K562 treated with DMSO at 1 percent for 4 hours (cell line): ENCODE results near the gene NONO. TPM values are rescaled to one million over a fixed set of nuclear protein-coding genes. Genes with fewer than 3 reads are reported as not detected.

ENCODE experiments used
- total RNA-seq: library from RNA; unstranded; fragments of 300-600 nt; gene quantifications from 2 replicates; pipeline ENCODE4 v1.2.3, GENCODE V29; 2022; ENCODE audit not compliant: insufficient read depth

NONO gene
- total RNA-seq: 317 and 347 TPM in 2 replicates

DNA sequence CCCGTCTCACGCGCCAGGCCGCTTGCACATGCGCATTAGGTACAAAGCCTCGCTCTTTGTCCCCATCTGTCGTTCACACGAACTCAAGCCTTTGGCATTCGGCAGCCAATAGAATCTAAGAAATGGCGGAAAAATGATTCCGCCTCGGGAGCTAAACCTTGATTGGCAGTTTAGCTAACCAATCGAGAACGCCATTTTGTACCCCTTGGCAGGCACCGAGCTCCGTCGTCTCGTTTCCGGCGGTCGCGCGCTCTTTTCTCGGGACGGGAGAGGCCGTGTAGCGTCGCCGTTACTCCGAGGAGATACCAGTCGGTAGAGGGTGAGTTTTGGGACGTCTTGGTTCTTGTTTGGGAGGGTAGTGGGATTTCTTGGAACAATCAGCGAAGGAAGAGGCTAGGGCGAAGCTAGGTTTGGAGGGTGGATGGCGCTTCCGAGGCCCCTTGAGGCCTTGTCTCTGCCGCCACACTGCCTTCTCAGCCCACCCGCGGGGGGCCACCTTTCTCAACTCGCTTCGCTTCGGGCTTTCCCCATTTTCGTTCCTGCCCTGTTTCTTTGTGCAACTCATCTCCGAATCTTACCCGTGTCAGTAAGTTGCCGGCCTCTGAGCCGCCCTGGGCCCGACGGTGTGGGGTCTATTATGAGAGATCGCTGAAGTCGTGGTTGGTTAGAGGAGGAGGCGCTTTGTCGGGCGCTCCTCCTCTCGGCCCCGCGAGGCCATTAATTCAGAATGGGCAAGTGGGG is at the start of gene NONO:
Gene NONO (plus strand): TSS at position 233 of the 741 bp plus-strand sequence. CDS start 7,003 bp downstream, outside the sequence.

GRCh38 chrX:71254092-71254963 is 29.1 kb upstream of the NONO start, which contains the start of gene ZMYM3:
Gene ZMYM3 (minus strand): TSS chrX:71254140. CDS start chrX:71253255, 885 bp downstream.

DNA sequence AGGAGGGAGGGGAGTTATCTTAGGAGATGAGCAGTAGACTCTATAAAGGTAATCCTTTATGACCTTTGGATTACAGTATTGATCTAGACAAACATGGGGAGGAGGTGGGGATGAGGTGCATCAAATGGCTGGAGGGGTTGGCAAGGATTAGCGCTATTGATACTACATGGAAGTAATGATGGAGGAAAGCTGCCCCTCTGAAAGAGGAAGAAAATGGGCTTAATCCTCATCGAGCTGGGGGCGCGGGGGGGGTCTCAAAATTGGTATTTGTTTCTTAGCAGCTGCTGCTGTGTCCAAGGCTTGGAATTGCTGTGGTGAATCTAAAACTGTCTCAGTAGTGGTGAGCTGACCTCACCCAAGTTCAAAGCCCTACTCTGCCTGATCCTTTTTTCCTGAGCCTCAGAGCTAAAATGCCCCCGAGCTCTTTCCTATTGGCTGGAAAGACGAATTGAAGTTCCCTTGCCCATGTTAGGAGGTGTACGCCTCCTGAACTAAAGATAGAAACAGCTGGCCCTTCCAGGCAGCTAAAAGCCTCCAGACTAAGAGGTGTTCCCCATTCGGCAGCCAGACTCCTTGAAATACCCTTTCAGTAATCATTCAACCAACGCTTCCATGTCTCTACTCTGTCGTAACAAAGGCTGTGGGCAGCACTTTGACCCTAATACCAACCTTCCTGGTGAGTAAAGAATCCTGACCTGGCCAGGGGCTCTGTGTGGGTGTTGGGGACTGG is 17.9 kb downstream of the NONO start, which contains the start of gene ITGB1BP2:
Gene ITGB1BP2 (plus strand): TSS at position 556 of the 730 bp plus-strand sequence. CDS start 57 bp downstream, at position 613.

Other genes starting within 250 kb of the NONO start
- gene SNX12, start 215.3 kb upstream of the NONO start, total RNA-seq: 27.2 and 28.0 TPM in 2 replicates
- gene FOXO4, start 187.8 kb upstream of the NONO start, total RNA-seq: 14.3 and 18.2 TPM in 2 replicates
- not detected in 2 replicates for gene CXorf65, start 176.9 kb upstream of the NONO start, total RNA-seq
- gene IL2RG, start 172.1 kb upstream of the NONO start, total RNA-seq: 10.7 and 19.0 TPM in 2 replicates
- 37.0 and 37.2 TPM in 2 replicates for gene MED12, start 165.0 kb upstream of the NONO start, total RNA-seq
- gene NLGN3, start 138.8 kb upstream of the NONO start, total RNA-seq: 1.6 and 1.8 TPM in 2 replicates
- gene GJB1, start 60.4 kb upstream of the NONO start, total RNA-seq: not detected in 2 replicates
- gene ZMYM3, start 29.5 kb upstream of the NONO start, total RNA-seq: 20.5 and 24.1 TPM in 2 replicates
- gene ITGB1BP2, start 18.1 kb downstream of the NONO start, total RNA-seq: 1.6 TPM in 2 replicates
- gene TAF1, start 82.7 kb downstream of the NONO start, total RNA-seq: 12.8 and 13.3 TPM in 2 replicates
- 55.0 and 79.1 TPM in 2 replicates for gene OGT, start 249.5 kb downstream of the NONO start, total RNA-seq